OCI-LY3 (cell line): ENCODE results near the gene GDPD5.

Experiments
- CTCF ChIP-seq: fragments of 200-600, 300-600 bp; sonication (generic); IDR thresholded peaks from 2 replicates; pipeline ENCODE4 v1.5.1; 2014; ENCODE audit warnings: antibody characterized with exemption, low read length, low read depth
- EZH2phosphoT487 ChIP-seq: fragments of 200-600 bp; shearing (Covaris generic); IDR thresholded peaks from 2 replicates; pipeline ENCODE4 v1.6.1; 2018; ENCODE audit warnings: antibody characterized with exemption, mixed run types, low read depth

- TF ChIP-seq CTCF (no peak), EZH2phosphoT487 (no peak)
Measured at GRCh38 chr11:75547177-75547576, 21.4 kb upstream of the GDPD5 start.
